Measurements from ENCODE around the gene BPIFB1. TPM values are rescaled to one million over a fixed set of nuclear protein-coding genes. Genes with fewer than 3 reads are reported as not detected.

The BPIFB1 gene
- polyA plus RNA-seq, 6 donors from 2014 or later, result not detected

DNA sequence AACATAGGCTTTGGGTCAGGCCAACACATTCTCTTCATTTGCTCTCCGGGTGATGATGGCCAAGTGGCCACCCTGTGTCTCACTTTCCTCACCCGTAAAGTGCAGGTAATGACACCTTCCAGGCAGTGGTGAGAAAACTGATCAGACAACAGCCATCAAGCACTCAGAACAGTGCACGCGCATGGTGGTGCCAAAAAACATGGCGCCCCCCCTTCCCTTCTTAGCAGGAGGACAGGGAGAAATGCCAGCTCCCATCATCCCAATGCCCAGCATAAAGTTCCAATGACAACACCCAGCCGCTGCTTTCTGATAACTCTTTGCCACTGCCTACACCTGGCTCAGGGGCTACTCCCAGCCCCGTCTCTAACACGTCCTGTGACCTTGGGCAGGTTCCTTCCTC is 8.4 kb downstream of the BPIFB1 start:
- no peaks in the 10 kb centered on the region for H3K36me3 Mint-ChIP-seq
- no peak for DNase-seq

DNA sequence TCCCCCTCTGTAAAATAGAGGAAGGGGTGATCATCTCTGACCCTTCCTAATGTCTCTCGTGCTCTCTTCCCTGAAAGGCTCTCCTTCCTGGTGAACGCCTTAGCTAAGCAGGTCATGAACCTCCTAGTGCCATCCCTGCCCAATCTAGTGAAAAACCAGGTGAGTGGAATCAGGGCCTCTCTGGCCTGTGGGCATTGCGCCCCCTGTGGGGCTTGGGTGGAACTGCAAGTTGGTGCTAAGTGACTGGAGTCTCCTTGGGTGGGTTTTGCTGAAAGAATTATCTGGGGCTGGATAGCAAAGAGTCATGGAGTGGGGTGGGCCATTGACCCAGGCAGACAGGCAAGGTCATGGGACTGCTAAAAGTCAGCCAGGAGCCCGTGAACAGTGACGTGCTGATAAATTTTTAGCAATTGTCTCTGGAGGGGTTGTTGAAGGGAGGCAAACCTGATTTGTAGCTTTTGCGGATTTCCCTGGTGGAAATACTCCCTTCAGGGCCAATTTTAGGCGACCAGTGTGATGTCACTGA is 8.9 kb downstream of the BPIFB1 start:
- H3K27me3 Mint-ChIP-seq, result peaks cover 18 to 43% (median 35%) of the 10 kb centered on the region in 3 donors
- peak; percentile 45 for DNase-seq
- no peaks in the 10 kb centered on the region for H3K4me1 Mint-ChIP-seq
- H3K36me3 Mint-ChIP-seq, result no peaks in the 10 kb centered on the region
- no peak overlapping the region for H3K27ac Mint-ChIP-seq
- H3K9me3 Mint-ChIP-seq, result peaks cover 0 to 2% (median 0%) of the 10 kb centered on the region in 7 donors
- ATAC-seq (ENCODE audit: low read depth in 2 of 2), result peak in 1 of 2 donors; percentile 43
- no peak overlapping the region for H3K4me3 Mint-ChIP-seq

More for the DNA sequence above, 8.4 kb downstream of the BPIFB1 start:
- Mint-ChIP-seq H3K27ac (no peak overlapping the region), H3K4me3 (no peak overlapping the region), H3K4me1 (no peaks in the 10 kb centered on the region), H3K27me3 (peaks cover 23 to 48% (median 39%) of the 10 kb centered on the region in 3 donors), H3K9me3 (peaks cover 0 to 2% (median 0%) of the 10 kb centered on the region in 7 donors)
- no peak for ATAC-seq (ENCODE audit: low read depth in 2 of 2)

DNA sequence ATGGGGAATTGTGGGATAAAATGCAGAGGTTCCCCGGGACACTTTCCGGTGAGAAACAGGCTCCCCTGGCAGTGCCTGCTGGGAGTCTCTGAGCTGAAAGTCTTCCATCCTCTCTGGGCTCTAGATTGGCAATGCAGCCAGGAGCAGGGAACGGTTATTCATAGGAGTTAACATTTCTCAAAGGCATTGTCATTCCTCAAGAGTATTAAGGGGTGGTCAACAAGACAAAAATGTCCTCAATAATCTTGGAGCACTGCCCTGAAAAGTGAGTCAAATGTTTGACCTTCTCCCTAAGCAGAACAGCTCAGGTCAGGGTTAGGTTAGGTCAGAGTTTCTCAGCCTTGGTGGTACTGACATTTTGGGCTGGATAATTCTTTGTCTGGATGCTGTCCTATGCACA is 13.2 kb downstream of the BPIFB1 start:
- H3K36me3 Mint-ChIP-seq, result no peaks in the 10 kb centered on the region
- H3K9me3 Mint-ChIP-seq, result no peaks in the 10 kb centered on the region
- ATAC-seq (ENCODE audit: low read depth in 2 of 2) (no peak), DNase-seq (no peak)
- H3K27me3 Mint-ChIP-seq, result peaks cover 19 to 37% (median 30%) of the 10 kb centered on the region in 3 donors
- H3K27ac Mint-ChIP-seq, result no peak overlapping the region
- H3K4me1 Mint-ChIP-seq, result peaks cover 0 to 4% (median 0%) of the 10 kb centered on the region in 3 donors
- peak overlapping the region in 2 of 8 donors; percentile 22 to 41 for H3K4me3 Mint-ChIP-seq

DNA sequence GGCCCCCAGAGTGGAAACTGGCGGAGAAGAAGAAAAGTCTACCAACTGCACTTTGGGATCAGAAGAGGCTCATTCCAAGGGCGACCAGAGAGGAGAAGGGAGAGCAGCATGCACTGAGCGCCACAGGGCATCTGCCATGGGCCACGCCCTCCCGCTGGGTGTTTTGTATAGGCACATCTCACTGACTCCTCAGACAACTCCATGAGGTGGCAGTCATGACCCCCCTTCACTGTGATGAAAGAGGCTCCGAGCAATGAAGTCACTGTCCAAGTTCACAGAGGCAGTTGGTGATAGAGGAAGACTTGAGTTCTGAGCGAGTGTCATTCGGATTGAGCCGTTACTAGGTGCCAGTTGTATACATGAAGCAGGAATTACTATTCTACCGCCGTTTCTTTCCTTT is 15.4 kb downstream of the BPIFB1 start:
- peaks cover 11 to 29% (median 22%) of the 10 kb centered on the region in 3 donors for H3K27me3 Mint-ChIP-seq
- peaks cover 0 to 4% (median 0%) of the 10 kb centered on the region in 3 donors for H3K4me1 Mint-ChIP-seq
- DNase-seq (no peak), ATAC-seq (ENCODE audit: low read depth in 2 of 2) (no peak)
- peak overlapping the region in 1 of 8 donors; percentile 50 for H3K4me3 Mint-ChIP-seq
- no peaks in the 10 kb centered on the region for H3K9me3 Mint-ChIP-seq
- H3K27ac Mint-ChIP-seq, result no peak overlapping the region
- no peaks in the 10 kb centered on the region for H3K36me3 Mint-ChIP-seq

DNA sequence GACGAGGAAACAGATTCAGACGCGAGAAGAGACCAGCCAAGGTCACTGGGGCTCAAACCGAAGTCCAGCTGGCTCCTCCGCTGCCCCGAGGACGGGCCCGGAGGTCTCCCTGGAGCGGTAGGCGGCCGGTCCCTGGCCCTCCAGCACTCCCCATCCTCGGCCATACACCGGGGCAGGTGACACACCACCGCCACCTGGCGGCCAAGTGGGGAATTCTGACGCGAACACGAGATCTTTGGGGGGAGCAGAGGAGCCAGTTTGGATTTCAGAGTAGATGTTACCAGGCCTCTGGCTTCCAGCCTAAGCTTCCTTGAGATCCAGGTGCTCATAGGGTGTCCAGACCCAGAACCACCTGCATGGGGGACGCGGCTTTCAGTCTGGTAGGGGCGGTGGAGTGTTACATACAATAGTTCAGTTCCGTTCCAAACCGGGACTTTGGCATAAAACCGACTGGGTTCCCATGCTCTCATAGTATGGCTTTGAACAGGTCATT is 16.1 kb downstream of the BPIFB1 start:
- H3K4me1 Mint-ChIP-seq, result peaks cover 0 to 4% (median 0%) of the 10 kb centered on the region in 3 donors
- no peak overlapping the region for H3K27ac Mint-ChIP-seq
- no peaks in the 10 kb centered on the region for H3K9me3 Mint-ChIP-seq
- peak; percentile 55 for DNase-seq
- ATAC-seq (ENCODE audit: low read depth in 2 of 2), result peak; percentile 61 to 70
- H3K4me3 Mint-ChIP-seq, result no peak overlapping the region
- peaks cover 11 to 29% (median 22%) of the 10 kb centered on the region in 3 donors for H3K27me3 Mint-ChIP-seq
- H3K36me3 Mint-ChIP-seq, result no peaks in the 10 kb centered on the region

DNA sequence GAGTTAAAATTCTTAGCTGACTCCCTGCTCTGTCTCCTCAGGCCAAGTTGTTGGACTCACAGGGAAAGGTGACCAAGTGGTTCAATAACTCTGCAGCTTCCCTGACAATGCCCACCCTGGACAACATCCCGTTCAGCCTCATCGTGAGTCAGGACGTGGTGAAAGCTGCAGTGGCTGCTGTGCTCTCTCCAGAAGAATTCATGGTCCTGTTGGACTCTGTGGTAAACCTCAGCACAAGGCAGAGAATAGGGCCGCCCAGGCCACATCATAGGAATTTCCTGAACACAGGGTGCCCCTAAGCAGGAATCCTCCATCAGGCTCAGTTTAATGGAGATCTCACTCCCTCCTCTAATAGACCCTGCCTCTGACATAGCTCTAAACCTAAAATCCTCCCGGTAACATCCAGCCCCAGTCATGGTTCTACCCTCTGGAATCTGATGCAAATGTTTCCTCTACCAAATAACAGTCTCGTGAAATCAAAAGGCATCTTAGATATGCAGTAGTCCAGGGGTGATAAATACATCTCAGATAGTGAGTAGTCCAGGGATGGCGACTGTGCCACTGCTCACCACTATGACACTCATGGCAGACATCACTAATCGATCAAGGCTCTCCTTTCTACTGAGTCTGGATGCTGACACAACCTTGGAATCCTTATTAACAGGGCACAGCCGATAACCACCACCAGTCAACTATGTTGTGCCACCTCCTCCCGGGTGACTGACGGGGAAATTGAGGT is 18.3 kb downstream of the BPIFB1 start:
- H3K27me3 Mint-ChIP-seq, result peaks cover 11 to 22% (median 13%) of the 10 kb centered on the region in 3 donors
- no peaks in the 10 kb centered on the region for H3K9me3 Mint-ChIP-seq
- H3K27ac Mint-ChIP-seq, result peak overlapping the region in 1 of 6 donors; percentile 49
- ATAC-seq (ENCODE audit: low read depth in 2 of 2) (no peak), DNase-seq (no peak)
- peaks cover 0 to 4% (median 0%) of the 10 kb centered on the region in 3 donors for H3K4me1 Mint-ChIP-seq
- no peak overlapping the region for H3K4me3 Mint-ChIP-seq
- H3K36me3 Mint-ChIP-seq, result no peaks in the 10 kb centered on the region

DNA sequence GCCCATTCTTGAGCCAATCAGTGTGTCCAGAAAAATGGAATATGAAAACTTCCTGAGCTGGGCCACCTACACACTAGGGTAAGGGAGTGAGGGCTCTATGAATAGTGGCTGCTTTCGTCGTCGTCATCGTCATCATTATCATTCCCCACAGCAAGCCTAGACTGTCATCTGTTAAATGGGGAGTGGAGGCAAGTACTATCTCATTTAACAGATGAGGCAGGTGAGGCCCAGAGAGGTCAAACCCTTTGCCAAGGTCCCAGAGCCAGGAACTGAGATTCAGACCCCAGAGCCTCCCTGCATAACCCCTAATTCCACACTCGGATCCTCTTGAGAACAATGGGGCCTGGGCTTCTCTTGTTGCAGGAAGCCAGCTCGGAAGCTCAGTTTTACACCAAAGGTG is 20.6 kb downstream of the BPIFB1 start:
- ATAC-seq (ENCODE audit: low read depth in 2 of 2) (no peak), DNase-seq (no peak)
- peaks cover 0 to 2% (median 0%) of the 10 kb centered on the region in 7 donors for H3K9me3 Mint-ChIP-seq
- H3K36me3 Mint-ChIP-seq, result no peaks in the 10 kb centered on the region
- no peak overlapping the region for H3K27ac Mint-ChIP-seq
- peaks cover 0 to 3% (median 0%) of the 10 kb centered on the region in 3 donors for H3K4me1 Mint-ChIP-seq
- no peak overlapping the region for H3K4me3 Mint-ChIP-seq
- peaks cover under 1 to 11% (median 1%) of the 10 kb centered on the region in 3 donors for H3K27me3 Mint-ChIP-seq

DNA sequence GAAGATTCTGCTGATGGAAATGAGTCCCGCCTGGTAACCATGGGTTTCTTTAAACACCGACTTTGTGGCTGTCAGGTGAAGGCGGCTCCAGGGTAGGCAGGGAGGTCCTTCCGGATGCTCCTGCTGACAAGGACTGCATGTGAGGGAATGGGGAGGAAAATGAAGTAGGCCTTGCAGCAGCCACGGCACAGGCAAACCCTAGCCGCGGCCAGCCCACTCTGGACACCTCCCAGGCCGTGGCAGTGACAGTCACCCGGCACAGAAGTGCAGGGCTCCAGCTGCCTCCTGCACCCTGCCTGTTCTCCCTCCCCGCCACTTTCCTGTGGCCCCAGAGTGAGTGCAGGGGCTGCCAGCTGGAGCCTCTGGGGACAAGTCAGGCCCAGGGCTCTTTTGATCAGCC is 21.0 kb downstream of the BPIFB1 start:
- H3K4me3 Mint-ChIP-seq, result no peak overlapping the region
- no peak overlapping the region for H3K27ac Mint-ChIP-seq
- peaks cover 0 to 2% (median 0%) of the 10 kb centered on the region in 7 donors for H3K9me3 Mint-ChIP-seq
- no peaks in the 10 kb centered on the region for H3K36me3 Mint-ChIP-seq
- peaks cover 0 to 7% (median 4%) of the 10 kb centered on the region in 3 donors for H3K27me3 Mint-ChIP-seq
- DNase-seq (no peak), ATAC-seq (ENCODE audit: low read depth in 2 of 2) (no peak)
- no peaks in the 10 kb centered on the region for H3K4me1 Mint-ChIP-seq

DNA sequence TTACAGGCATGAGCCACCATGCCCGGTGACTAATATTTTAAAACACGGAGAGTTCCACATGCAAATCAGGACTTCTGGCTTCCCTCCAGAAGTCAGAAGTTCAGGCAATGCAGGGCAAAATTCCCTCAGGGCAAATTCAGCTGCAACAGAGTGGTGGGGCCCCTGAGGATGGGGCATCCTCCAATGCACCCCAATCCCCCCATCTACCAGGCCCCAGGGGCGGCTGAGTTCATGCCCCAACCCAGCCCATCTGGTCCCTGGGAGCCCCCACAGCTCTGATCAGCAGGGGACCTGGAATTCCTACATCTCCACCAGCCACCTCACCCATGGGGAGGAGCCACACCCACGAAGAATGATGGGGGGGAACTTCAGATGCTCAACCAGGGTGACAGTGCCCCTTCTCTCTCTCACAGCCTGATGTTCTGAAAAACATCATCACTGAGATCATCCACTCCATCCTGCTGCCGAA is 22.6 kb downstream of the BPIFB1 start:
- Mint-ChIP-seq H3K36me3 (no peaks in the 10 kb centered on the region), H3K27me3 (peaks cover 4 to 7% (median 5%) of the 10 kb centered on the region in 3 donors), H3K9me3 (peaks cover 0 to 2% (median 0%) of the 10 kb centered on the region in 7 donors), H3K27ac (peak overlapping the region in 1 of 6 donors; percentile 47), H3K4me3 (no peak overlapping the region), H3K4me1 (no peaks in the 10 kb centered on the region)
- DNase-seq (no peak), ATAC-seq (ENCODE audit: low read depth in 2 of 2) (no peak)

DNA sequence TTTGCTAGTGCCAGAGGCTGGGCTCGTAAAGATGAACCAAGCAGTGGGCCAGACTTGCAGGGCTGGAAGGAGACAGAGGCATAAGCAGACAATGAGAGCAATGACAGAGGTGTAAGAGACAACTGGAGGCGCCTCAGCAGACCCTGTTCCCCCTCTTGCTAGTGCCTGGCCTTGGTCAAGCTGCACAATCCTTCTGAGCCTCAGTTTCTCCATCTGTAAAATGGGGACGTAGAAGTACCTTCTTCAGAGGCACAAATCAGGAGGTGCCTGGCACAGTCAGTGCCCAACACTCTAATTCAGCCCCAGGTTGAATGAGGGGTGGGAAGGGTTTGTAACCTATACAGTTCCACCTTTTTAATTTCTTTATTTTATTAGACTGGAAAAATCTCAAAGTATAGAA is 23.2 kb downstream of the BPIFB1 start:
- Mint-ChIP-seq H3K4me1 (no peaks in the 10 kb centered on the region), H3K9me3 (peaks cover 0 to 2% (median 0%) of the 10 kb centered on the region in 7 donors), H3K36me3 (no peaks in the 10 kb centered on the region), H3K27ac (no peak overlapping the region), H3K4me3 (no peak overlapping the region), H3K27me3 (peaks cover 4 to 7% (median 5%) of the 10 kb centered on the region in 3 donors)
- no peak for ATAC-seq (ENCODE audit: low read depth in 2 of 2)
- DNase-seq, result no peak

DNA sequence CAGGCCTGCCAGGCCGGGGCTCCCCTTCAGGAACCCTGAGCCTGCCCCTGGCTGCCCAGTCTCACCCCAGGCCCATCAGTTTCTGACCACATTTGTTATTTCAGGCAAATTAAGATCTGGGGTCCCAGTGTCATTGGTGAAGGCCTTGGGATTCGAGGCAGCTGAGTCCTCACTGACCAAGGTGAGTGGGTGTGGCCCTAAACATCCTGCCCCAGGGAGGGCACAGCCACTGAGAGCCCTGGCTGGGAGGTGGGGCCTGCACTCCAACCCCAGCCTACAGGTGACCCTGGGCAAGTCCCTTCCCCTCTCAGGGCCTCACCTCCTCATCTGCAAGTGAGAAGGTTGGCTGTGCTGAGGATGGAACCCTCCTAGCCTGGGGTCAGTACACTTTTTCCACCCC is 23.8 kb downstream of the BPIFB1 start:
- ATAC-seq (ENCODE audit: low read depth in 2 of 2), result no peak
- Mint-ChIP-seq H3K27ac (no peak overlapping the region), H3K4me1 (no peaks in the 10 kb centered on the region), H3K4me3 (no peak overlapping the region), H3K9me3 (peaks cover 0 to 2% (median 0%) of the 10 kb centered on the region in 7 donors), H3K27me3 (peaks cover 4 to 9% (median 7%) of the 10 kb centered on the region in 3 donors), H3K36me3 (no peaks in the 10 kb centered on the region)
- DNase-seq, result no peak

DNA sequence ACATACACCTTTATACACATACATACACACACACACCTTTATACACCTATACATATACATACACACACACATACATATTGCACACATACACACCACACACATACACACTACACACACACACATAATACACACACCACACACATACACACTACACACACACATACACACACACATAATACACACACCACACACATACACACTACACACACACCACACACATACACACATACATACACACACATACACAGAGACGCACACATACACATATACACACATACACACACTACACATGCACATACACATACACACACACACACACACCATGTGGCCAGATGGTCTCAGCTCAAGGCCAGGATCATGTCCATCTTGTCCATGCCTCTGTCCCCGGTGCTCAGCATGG is 25.7 kb downstream of the BPIFB1 start:
- Mint-ChIP-seq H3K4me3 (peak overlapping the region in 1 of 8 donors; percentile 44), H3K9me3 (peaks cover 0 to 2% (median 0%) of the 10 kb centered on the region in 7 donors), H3K4me1 (no peaks in the 10 kb centered on the region), H3K27ac (no peak overlapping the region), H3K27me3 (peaks cover 4 to 13% (median 7%) of the 10 kb centered on the region in 3 donors), H3K36me3 (no peaks in the 10 kb centered on the region)
- ATAC-seq (ENCODE audit: low read depth in 2 of 2), result no peak
- DNase-seq, result no peak

DNA sequence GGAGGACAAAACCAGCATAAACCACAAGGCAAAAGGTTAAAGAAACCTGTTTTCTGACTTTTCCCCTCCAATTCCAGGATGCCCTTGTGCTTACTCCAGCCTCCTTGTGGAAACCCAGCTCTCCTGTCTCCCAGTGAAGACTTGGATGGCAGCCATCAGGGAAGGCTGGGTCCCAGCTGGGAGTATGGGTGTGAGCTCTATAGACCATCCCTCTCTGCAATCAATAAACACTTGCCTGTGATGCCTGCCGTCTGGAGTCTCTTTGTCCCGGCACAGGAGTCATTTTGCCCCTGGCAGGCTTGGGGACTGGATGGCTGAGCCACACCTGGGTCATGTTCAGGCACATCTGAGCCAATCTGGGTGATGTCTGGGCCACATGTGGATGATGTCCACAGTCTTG is 26.6 kb downstream of the BPIFB1 start:
- H3K4me3 Mint-ChIP-seq, result peak overlapping the region in 1 of 8 donors; percentile 22
- H3K27ac Mint-ChIP-seq, result no peak overlapping the region
- H3K27me3 Mint-ChIP-seq, result peaks cover 4 to 13% (median 7%) of the 10 kb centered on the region in 3 donors
- no peaks in the 10 kb centered on the region for H3K36me3 Mint-ChIP-seq
- peaks cover 0 to 2% (median 0%) of the 10 kb centered on the region in 7 donors for H3K9me3 Mint-ChIP-seq
- H3K4me1 Mint-ChIP-seq, result no peaks in the 10 kb centered on the region
- DNase-seq, result no peak
- no peak for ATAC-seq (ENCODE audit: low read depth in 2 of 2)

Measured in naive B cell (primary cell).